ENCODE data around the gene METTL17. TPM values are rescaled to one million over a fixed set of nuclear protein-coding genes. Genes with fewer than 3 reads are reported as not detected.

METTL17 gene
- total and polyA plus RNA-seq, 12 donors: 28.8 to 79.3 (median 39.1) TPM

Small RNA genes lying within 50 kb of the gene (microRNA-seq; reads per million reads assigned to microRNA genes)
- 0 to 0.51 reads per million in 2 donors for gene MIR6717

Other genes starting within 250 kb of the METTL17 start
- not detected for gene EDDM3A, start 244.1 kb upstream of the METTL17 start, total RNA-seq
- not detected for gene EDDM3A, start 244.1 kb upstream of the METTL17 start, polyA plus RNA-seq
- not detected for gene EDDM3B, start 221.6 kb upstream of the METTL17 start, total RNA-seq
- not detected for gene EDDM3B, start 221.6 kb upstream of the METTL17 start, polyA plus RNA-seq
- 10 to 100 TPM in 2 of 10 donors, 1 to 10 TPM in 8; 1.3 to 18.2 (median 2.4) TPM for gene RNASE6, start 208.7 kb upstream of the METTL17 start, total RNA-seq
- gene RNASE6, start 208.7 kb upstream of the METTL17 start, polyA plus RNA-seq: 1 to 10 TPM; 2.0 to 6.8 TPM
- 100 to 1,000 TPM in 9 of 10 donors, 10 to 100 TPM in 1; 92.1 to 490 (median 166) TPM for gene RNASE1, start 187.1 kb upstream of the METTL17 start, total RNA-seq
- 100 to 1,000 TPM; 342 to 373 TPM for gene RNASE1, start 187.1 kb upstream of the METTL17 start, polyA plus RNA-seq
- gene RNASE3, start 98.6 kb upstream of the METTL17 start, total RNA-seq: not detected
- under 1 TPM in 1 of 2 donors, not detected in 1; 0.06 TPM for gene RNASE3, start 98.6 kb upstream of the METTL17 start, polyA plus RNA-seq
- gene RNASE2, start 34.5 kb upstream of the METTL17 start, total RNA-seq: 1 to 10 TPM in 4 of 10 donors, not detected in 6; 1.2 to 7.8 (median 4.4) TPM
- 1 to 10 TPM; 2.9 to 4.4 TPM for gene RNASE2, start 34.5 kb upstream of the METTL17 start, polyA plus RNA-seq
- gene SLC39A2, start 9.3 kb downstream of the METTL17 start, total RNA-seq: not detected
- gene SLC39A2, start 9.3 kb downstream of the METTL17 start, polyA plus RNA-seq: not detected
- 100 to 1,000 TPM; 242 to 420 (median 299) TPM for gene NDRG2, start 35.1 kb downstream of the METTL17 start, total RNA-seq
- 100 to 1,000 TPM; 286 to 293 TPM for gene NDRG2, start 35.1 kb downstream of the METTL17 start, polyA plus RNA-seq
- 1 to 10 TPM in 5 of 10 donors, under 1 TPM in 5; 0.28 to 3.2 (median 0.91) TPM for gene TPPP2, start 40.2 kb downstream of the METTL17 start, total RNA-seq
- 1 to 10 TPM in 1 of 2 donors, under 1 TPM in 1; 0.75 to 1.1 TPM for gene TPPP2, start 40.2 kb downstream of the METTL17 start, polyA plus RNA-seq
- not detected for gene RNASE13, start 44.8 kb downstream of the METTL17 start, total RNA-seq
- not detected for gene RNASE13, start 44.8 kb downstream of the METTL17 start, polyA plus RNA-seq
- not detected for gene RNASE7, start 52.4 kb downstream of the METTL17 start, total RNA-seq
- gene RNASE7, start 52.4 kb downstream of the METTL17 start, polyA plus RNA-seq: under 1 TPM in 1 of 2 donors, not detected in 1; 0.03 TPM
- not detected for gene RNASE8, start 67.8 kb downstream of the METTL17 start, total RNA-seq
- not detected for gene RNASE8, start 67.8 kb downstream of the METTL17 start, polyA plus RNA-seq
- 10 to 100 TPM; 14.2 to 24.4 (median 17.5) TPM for gene ARHGEF40, start 80.3 kb downstream of the METTL17 start, total RNA-seq
- gene ARHGEF40, start 80.3 kb downstream of the METTL17 start, polyA plus RNA-seq: 10 to 100 TPM; 21.1 to 25.2 TPM
- 10 to 100 TPM; 22.1 to 58.4 (median 32.2) TPM for gene ZNF219, start 108.7 kb downstream of the METTL17 start, total RNA-seq
- gene ZNF219, start 108.7 kb downstream of the METTL17 start, polyA plus RNA-seq: 10 to 100 TPM; 37.1 to 39.2 TPM
- under 1 TPM in 9 of 10 donors, not detected in 1; 0.16 to 0.45 (median 0.28) TPM for gene TMEM253, start 111.1 kb downstream of the METTL17 start, total RNA-seq
- 1 to 10 TPM in 1 of 2 donors, under 1 TPM in 1; 0.30 to 1.1 TPM for gene TMEM253, start 111.1 kb downstream of the METTL17 start, polyA plus RNA-seq
- gene OR5AU1, start 166.1 kb downstream of the METTL17 start, total RNA-seq: not detected
- not detected for gene OR5AU1, start 166.1 kb downstream of the METTL17 start, polyA plus RNA-seq